Neural cell (in vitro differentiated cells): Measurements from ENCODE around the gene ABHD4.
"Not testable (repeated sequence)": the region's sequence is repeated elsewhere in the genome, so short reads cannot be mapped to it uniquely, and the experiment has no call there.

ENCODE experiments used
- EP300 ChIP-seq: fragments of 450-650 bp; conservative IDR thresholded peaks from 2 replicates; pipeline ENCODE4 v1.6.1; 2014; ENCODE audit warnings: antibody characterized with exemption, mild to moderate bottlenecking, moderate library complexity; ENCODE audit not compliant: poor library complexity, severe bottlenecking
- EZH2 ChIP-seq: fragments of 200-600, 300-800 bp; shearing (Covaris generic), sonication (generic); IDR thresholded peaks from 2 replicates; pipeline ENCODE4 v1.6.1; 2014; ENCODE audit warnings: antibody characterized with exemption, low read length, borderline replicate concordance, mild to moderate bottlenecking; ENCODE audit not compliant: insufficient read depth, poor library complexity, severe bottlenecking
- MXI1 ChIP-seq: fragments of 450-650 bp; conservative IDR thresholded peaks from 2 replicates; pipeline ENCODE4 v1.6.1; 2014; ENCODE audit warnings: antibody characterized with exemption, mild to moderate bottlenecking; ENCODE audit not compliant: poor library complexity, severe bottlenecking
- POLR2AphosphoS5 ChIP-seq: IDR thresholded peaks from 2 replicates; pipeline ENCODE4 v1.6.1; 2012
- SMC3 ChIP-seq: fragments of 450-650 bp; conservative IDR thresholded peaks from 2 replicates; pipeline ENCODE4 v1.6.1; 2014; ENCODE audit warnings: antibody characterized with exemption, mild to moderate bottlenecking, moderate library complexity; ENCODE audit not compliant: poor library complexity
- TF ChIP-seq, protein P1 (sequence below): fragments of 450-650 bp; IDR thresholded peaks from 2 replicates; pipeline ENCODE4 v1.5.1; 2014; ENCODE audit warnings: antibody characterized with exemption, mild to moderate bottlenecking, moderate library complexity; ENCODE audit not compliant: poor library complexity, severe bottlenecking
- TF ChIP-seq, protein P2 (sequence below): IDR thresholded peaks from 2 replicates; pipeline ENCODE4 v1.6.1; 2012; ENCODE audit warnings: borderline replicate concordance

DNA sequence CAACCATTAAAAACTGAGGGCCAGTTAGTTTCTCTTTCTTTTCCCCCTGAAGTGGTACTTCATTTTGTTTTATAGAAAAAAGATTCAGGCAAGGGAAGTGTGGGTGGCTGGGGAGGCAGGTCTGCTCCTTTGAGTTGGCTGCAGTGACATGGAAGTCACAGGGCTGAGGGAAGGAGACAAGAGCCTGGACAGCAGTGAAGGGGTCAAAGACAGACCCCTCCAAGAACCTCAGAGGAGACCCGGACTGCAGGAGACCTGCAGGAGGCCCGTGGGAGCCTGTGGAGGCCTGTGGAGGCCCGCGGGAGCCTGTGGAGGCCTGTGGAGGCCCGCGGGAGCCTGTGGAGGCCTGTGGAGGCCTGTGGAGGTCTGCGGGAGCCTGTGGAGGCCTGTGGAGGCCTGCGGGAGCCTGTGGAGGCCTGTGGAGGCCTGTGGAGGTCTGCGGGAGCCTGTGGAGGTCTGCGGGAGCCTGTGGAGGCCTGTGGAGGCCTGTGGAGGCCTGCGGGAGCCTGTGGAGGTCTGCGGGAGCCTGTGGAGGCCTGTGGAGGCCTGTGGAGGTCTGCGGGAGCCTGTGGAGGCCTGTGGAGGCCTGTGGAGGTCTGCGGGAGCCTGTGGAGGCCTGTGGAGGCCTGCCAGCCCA is 44.1 kb upstream of the ABHD4 start:
- TF ChIP-seq, protein P1, sequence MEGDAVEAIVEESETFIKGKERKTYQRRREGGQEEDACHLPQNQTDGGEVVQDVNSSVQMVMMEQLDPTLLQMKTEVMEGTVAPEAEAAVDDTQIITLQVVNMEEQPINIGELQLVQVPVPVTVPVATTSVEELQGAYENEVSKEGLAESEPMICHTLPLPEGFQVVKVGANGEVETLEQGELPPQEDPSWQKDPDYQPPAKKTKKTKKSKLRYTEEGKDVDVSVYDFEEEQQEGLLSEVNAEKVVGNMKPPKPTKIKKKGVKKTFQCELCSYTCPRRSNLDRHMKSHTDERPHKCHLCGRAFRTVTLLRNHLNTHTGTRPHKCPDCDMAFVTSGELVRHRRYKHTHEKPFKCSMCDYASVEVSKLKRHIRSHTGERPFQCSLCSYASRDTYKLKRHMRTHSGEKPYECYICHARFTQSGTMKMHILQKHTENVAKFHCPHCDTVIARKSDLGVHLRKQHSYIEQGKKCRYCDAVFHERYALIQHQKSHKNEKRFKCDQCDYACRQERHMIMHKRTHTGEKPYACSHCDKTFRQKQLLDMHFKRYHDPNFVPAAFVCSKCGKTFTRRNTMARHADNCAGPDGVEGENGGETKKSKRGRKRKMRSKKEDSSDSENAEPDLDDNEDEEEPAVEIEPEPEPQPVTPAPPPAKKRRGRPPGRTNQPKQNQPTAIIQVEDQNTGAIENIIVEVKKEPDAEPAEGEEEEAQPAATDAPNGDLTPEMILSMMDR, result not testable (repeated sequence)
- TF ChIP-seq EZH2, SMC3, EP300, MXI1, POLR2AphosphoS5: not testable (repeated sequence)
- TF ChIP-seq, protein P2, sequence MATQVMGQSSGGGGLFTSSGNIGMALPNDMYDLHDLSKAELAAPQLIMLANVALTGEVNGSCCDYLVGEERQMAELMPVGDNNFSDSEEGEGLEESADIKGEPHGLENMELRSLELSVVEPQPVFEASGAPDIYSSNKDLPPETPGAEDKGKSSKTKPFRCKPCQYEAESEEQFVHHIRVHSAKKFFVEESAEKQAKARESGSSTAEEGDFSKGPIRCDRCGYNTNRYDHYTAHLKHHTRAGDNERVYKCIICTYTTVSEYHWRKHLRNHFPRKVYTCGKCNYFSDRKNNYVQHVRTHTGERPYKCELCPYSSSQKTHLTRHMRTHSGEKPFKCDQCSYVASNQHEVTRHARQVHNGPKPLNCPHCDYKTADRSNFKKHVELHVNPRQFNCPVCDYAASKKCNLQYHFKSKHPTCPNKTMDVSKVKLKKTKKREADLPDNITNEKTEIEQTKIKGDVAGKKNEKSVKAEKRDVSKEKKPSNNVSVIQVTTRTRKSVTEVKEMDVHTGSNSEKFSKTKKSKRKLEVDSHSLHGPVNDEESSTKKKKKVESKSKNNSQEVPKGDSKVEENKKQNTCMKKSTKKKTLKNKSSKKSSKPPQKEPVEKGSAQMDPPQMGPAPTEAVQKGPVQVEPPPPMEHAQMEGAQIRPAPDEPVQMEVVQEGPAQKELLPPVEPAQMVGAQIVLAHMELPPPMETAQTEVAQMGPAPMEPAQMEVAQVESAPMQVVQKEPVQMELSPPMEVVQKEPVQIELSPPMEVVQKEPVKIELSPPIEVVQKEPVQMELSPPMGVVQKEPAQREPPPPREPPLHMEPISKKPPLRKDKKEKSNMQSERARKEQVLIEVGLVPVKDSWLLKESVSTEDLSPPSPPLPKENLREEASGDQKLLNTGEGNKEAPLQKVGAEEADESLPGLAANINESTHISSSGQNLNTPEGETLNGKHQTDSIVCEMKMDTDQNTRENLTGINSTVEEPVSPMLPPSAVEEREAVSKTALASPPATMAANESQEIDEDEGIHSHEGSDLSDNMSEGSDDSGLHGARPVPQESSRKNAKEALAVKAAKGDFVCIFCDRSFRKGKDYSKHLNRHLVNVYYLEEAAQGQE, result not testable (repeated sequence)
